ENCODE measurements around the gene RTP5. TPM values are rescaled to one million over a fixed set of nuclear protein-coding genes. Genes with fewer than 3 reads are reported as not detected.

Gene RTP5
- total and polyA plus RNA-seq, 2 of the 8 experiments (the other 6 are each of a cell fraction or from before 2014, with no cell fraction given), result not detected

DNA sequence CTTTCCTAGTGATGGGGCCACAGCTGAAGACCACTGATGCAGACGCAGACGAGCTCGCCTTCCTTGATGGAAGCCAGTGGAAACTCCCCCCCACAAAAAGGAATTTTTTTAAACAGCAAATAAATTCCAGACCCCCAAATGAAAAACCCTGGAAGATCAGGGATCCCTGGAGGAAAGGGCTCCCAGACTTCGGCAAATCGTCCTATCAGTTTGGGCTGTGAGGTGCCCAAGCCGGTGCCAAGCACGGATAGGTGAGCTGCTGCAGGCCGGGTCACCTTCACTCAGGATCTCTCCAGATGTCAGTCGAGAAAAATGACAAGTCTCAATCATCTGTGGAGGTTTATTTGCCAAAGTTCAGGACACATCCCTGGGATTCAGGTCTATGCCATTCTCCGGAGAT, 42.0 kb downstream of the RTP5 start:
- no peak overlapping the region for H3K4me2 ChIP-seq (ENCODE audit: insufficient read depth in 1 of 2, low read depth in 2 of 2, low read length in 2 of 2)
- H4K20me1 ChIP-seq (replicated peaks in 1 of 2; ENCODE audit: control insufficient read depth in 1 of 2, insufficient read depth in 2 of 2, low read length in 2 of 2), result peaks cover 0 to 2% of the 10 kb centered on the region in 2 experiments
- no peak overlapping the region for H3K23ac ChIP-seq (ENCODE audit: insufficient read length)
- no peak overlapping the region for H2BK20ac ChIP-seq (ENCODE audit: low read length)
- H2AK5ac ChIP-seq (ENCODE audit: low read depth, low read length), result no peak overlapping the region
- no peak overlapping the region for H3K56ac ChIP-seq (replicated peaks; ENCODE audit: insufficient read length, low read depth, low read length)
- POLR2A ChIA-PET (ENCODE audit: partially characterized antibody), result no interaction called here
- no peak overlapping the region for H2BK12ac ChIP-seq (ENCODE audit: low read depth, low read length)
- no peak overlapping the region for H4K8ac ChIP-seq (ENCODE audit: extremely low read depth, insufficient read depth, low read length)
- FAIRE-seq (no peak), DNase-seq (ENCODE audit: low read depth in 1 of 2, low spot score in 2 of 2) (no peak)
- CTCF ChIA-PET (ENCODE audit: partially characterized antibody), result interaction anchor here (0.6 to 1.3 kb wide), 4 partner anchors 13 to 811 kb away, joined by 3 read pairs; no protein-coding TSS in a partner anchor
- H2BK120ac ChIP-seq (replicated peaks; ENCODE audit: low read depth, low read length), result no peak overlapping the region
- no peaks in the 10 kb centered on the region for H3K36me3 ChIP-seq (ENCODE audit: control insufficient read depth in 2 of 4, insufficient read depth in 4 of 4, low read length in 3 of 4)
- no peak overlapping the region for H3K4me3 ChIP-seq (ENCODE audit: extremely low read depth in 1 of 4, insufficient read depth in 2 of 4, low read depth in 3 of 4, low read length in 4 of 4)
- H2AFZ ChIP-seq (ENCODE audit: low read length), result no peak overlapping the region
- no peak overlapping the region for H2BK15ac ChIP-seq (ENCODE audit: low read length)
- H3K4ac ChIP-seq (replicated peaks; ENCODE audit: insufficient read length, low read depth, low read length), result no peak overlapping the region
- H4K5ac ChIP-seq (ENCODE audit: insufficient read length, low read depth, low read length), result no peak overlapping the region
- no peak overlapping the region for H4K91ac ChIP-seq (replicated peaks; ENCODE audit: insufficient read length, low read length)
- no peak overlapping the region for H3K27ac ChIP-seq (ENCODE audit: low read depth, low read length)
- no peaks in the 10 kb centered on the region for H3K27me3 ChIP-seq (replicated peaks in 1 of 4; ENCODE audit: control insufficient read depth in 3 of 4, extremely low read depth in 1 of 4, insufficient read depth in 3 of 4, low read length in 3 of 4)
- 90% methylated on average over 10 of the region's 10 CpGs; no CpG with 5 or more reads in 1 of the 2 experiments for WGBS, 2 experiments (ENCODE audit: extremely low coverage in 1 of 2, insufficient coverage in 1 of 2, insufficient read length in 1 of 2, insufficient replicate concordance in 2 of 2, low coverage in 1 of 2, low lambda C conversion rate in 2 of 2, missing lambda C conversion rate in 1 of 2)
- peaks cover 0 to 6% (median 5%) of the 10 kb centered on the region in 4 experiments; a peak in 3 of 7 replicates for H3K4me1 ChIP-seq (replicated peaks in 1 of 4; ENCODE audit: control insufficient read depth in 3 of 4, insufficient read depth in 4 of 4, low read length in 3 of 4)
- H3K9ac ChIP-seq (replicated peaks in 1 of 4; ENCODE audit: extremely low read depth in 1 of 4, low read depth in 3 of 4, low read length in 3 of 4), result no peak overlapping the region
- H3K18ac ChIP-seq (ENCODE audit: extremely low read depth, low read length), result no peak overlapping the region
- H3K23me2 ChIP-seq (ENCODE audit: low read depth, low read length), result peaks cover 4% of the 10 kb centered on the region; the same call in 1 of the 2 replicates
- H3K14ac ChIP-seq (ENCODE audit: insufficient read length), result no peak overlapping the region
- peaks cover 0 to 7% of the 10 kb centered on the region in 2 experiments; a peak in 1 of 4 replicates for H3K9me3 ChIP-seq (ENCODE audit: insufficient read depth in 2 of 2, low read depth in 1 of 2, low read length in 1 of 2)
- H3K79me2 ChIP-seq (ENCODE audit: control insufficient read depth in 1 of 2, insufficient read depth in 2 of 2, low read length in 2 of 2), result no peaks in the 10 kb centered on the region
- no peak overlapping the region for H2BK5ac ChIP-seq (ENCODE audit: low read depth, low read length)
- H3K79me1 ChIP-seq (ENCODE audit: low read depth, low read length), result no peaks in the 10 kb centered on the region
- no peak for TF ChIP-seq SIN3A (conservative IDR thresholded peaks at IDR 0.05 in 1 of 2, IDR thresholded peaks at IDR 0.05 in 1 of 2; ENCODE audit: low read depth in 1 of 2, low read length in 2 of 2)
- TF ChIP-seq TEAD4 (IDR thresholded peaks at IDR 0.05; ENCODE audit: low read depth, low read length), result no peak
- TF ChIP-seq SP4 (IDR thresholded peaks at IDR 0.05; ENCODE audit: low read length), result no peak
- TF ChIP-seq CEBPB (IDR thresholded peaks at IDR 0.05; ENCODE audit: low read depth, low read length), result no peak
